Activated T-cell treated with anti-CD3 and anti-CD28 coated beads, Interleukin-2, amount 50 U/mL, for 24 hours (primary cell): ENCODE data around the gene S100A9.

ENCODE experiments used
- DNase-seq: peaks from one replicate; pipeline ENCODE4 v3.0.0-alpha.2; 2020
- H3K27ac Mint-ChIP-seq: 2 replicates; pipeline ENCODE4 v1.8.0; 2020; ENCODE audit warnings: mild to moderate bottlenecking, mixed read lengths
- H3K27me3 Mint-ChIP-seq: 2 replicates; pipeline ENCODE4 v1.8.0; 2020; ENCODE audit warnings: mixed read lengths
- H3K36me3 Mint-ChIP-seq: 2 replicates; pipeline ENCODE4 v1.8.0; 2020; ENCODE audit warnings: low read depth, mixed read lengths
- H3K4me1 Mint-ChIP-seq: 2 replicates; pipeline ENCODE4 v1.8.0; 2020; ENCODE audit warnings: low read depth, mixed read lengths
- H3K4me3 Mint-ChIP-seq: 2 replicates; pipeline ENCODE4 v1.8.0; 2020; ENCODE audit warnings: mild to moderate bottlenecking, moderate library complexity, mixed read lengths
- H3K9me3 Mint-ChIP-seq: 2 replicates; pipeline ENCODE4 v1.8.0; 2020; ENCODE audit warnings: mixed read lengths

Gene S100A9

GRCh38 chr1:153380711-153381110 is 23.1 kb downstream of the S100A9 start:
- Mint-ChIP-seq H3K4me3 (no peak overlapping the region), H3K27me3 (peaks cover 50% of the 10 kb centered on the region), H3K9me3 (peaks cover 16% of the 10 kb centered on the region), H3K36me3 (no peaks in the 10 kb centered on the region), H3K4me1 (no peaks in the 10 kb centered on the region), H3K27ac (no peak overlapping the region)
- DNase-seq = no peak

- Mint-ChIP-seq H3K27ac (no peak overlapping the region), H3K27me3 (peaks cover 19% of the 10 kb centered on the region), H3K36me3 (no peaks in the 10 kb centered on the region), H3K9me3 (peaks cover 16% of the 10 kb centered on the region), H3K4me3 (no peak overlapping the region), H3K4me1 (no peaks in the 10 kb centered on the region)
- DNase-seq = no peak
Observed at GRCh38 chr1:153384958-153385580, 27.4 kb downstream of the S100A9 start.

- H3K9me3 Mint-ChIP-seq = peaks cover 11% of the 10 kb centered on the region
- peaks cover 14% of the 10 kb centered on the region for H3K27me3 Mint-ChIP-seq
- no peak overlapping the region for H3K27ac Mint-ChIP-seq
- no peaks in the 10 kb centered on the region for H3K36me3 Mint-ChIP-seq
- no peaks in the 10 kb centered on the region for H3K4me1 Mint-ChIP-seq
- DNase-seq = no peak
- H3K4me3 Mint-ChIP-seq = no peak overlapping the region
Observed at GRCh38 chr1:153386500-153386901, 28.8 kb downstream of the S100A9 start.

GRCh38 chr1:153387001-153387400 is 29.3 kb downstream of the S100A9 start:
- H3K36me3 Mint-ChIP-seq = no peaks in the 10 kb centered on the region
- no peak overlapping the region for H3K27ac Mint-ChIP-seq

GRCh38 chr1:153387785-153388184 is 30.1 kb downstream of the S100A9 start:
- H3K27me3 Mint-ChIP-seq = peaks cover 3% of the 10 kb centered on the region

More at GRCh38 chr1:153387001-153387400, 29.3 kb downstream of the S100A9 start:
- Mint-ChIP-seq H3K27me3 (peaks cover 10% of the 10 kb centered on the region), H3K9me3 (peaks cover 8% of the 10 kb centered on the region), H3K4me3 (no peak overlapping the region), H3K4me1 (no peaks in the 10 kb centered on the region)
- DNase-seq = no peak

GRCh38 chr1:153389401-153389800 is 31.7 kb downstream of the S100A9 start:
- DNase-seq = no peak
- H3K4me1 Mint-ChIP-seq = no peaks in the 10 kb centered on the region
- H3K36me3 Mint-ChIP-seq = no peaks in the 10 kb centered on the region
- no peak overlapping the region for H3K27ac Mint-ChIP-seq
- peaks cover 7% of the 10 kb centered on the region for H3K27me3 Mint-ChIP-seq
- no peak overlapping the region for H3K4me3 Mint-ChIP-seq
- H3K9me3 Mint-ChIP-seq = no peaks in the 10 kb centered on the region

More at GRCh38 chr1:153387785-153388184, 30.1 kb downstream of the S100A9 start:
- Mint-ChIP-seq H3K27ac (no peak overlapping the region), H3K9me3 (no peaks in the 10 kb centered on the region), H3K36me3 (no peaks in the 10 kb centered on the region), H3K4me1 (no peaks in the 10 kb centered on the region), H3K4me3 (no peak overlapping the region)
- no peak for DNase-seq

GRCh38 chr1:153389973-153390879 is 32.6 kb downstream of the S100A9 start:
- Mint-ChIP-seq H3K27me3 (peaks cover 9% of the 10 kb centered on the region), H3K9me3 (no peaks in the 10 kb centered on the region), H3K36me3 (no peaks in the 10 kb centered on the region), H3K4me3 (no peak overlapping the region), H3K4me1 (no peaks in the 10 kb centered on the region), H3K27ac (no peak overlapping the region)
- DNase-seq = no peak

- peaks cover 12% of the 10 kb centered on the region for H3K27me3 Mint-ChIP-seq
- DNase-seq = no peak
- H3K36me3 Mint-ChIP-seq = no peaks in the 10 kb centered on the region
- no peak within 1 kb of the TSS for H3K27ac Mint-ChIP-seq
- no peak within 1 kb of the TSS for H3K4me3 Mint-ChIP-seq
- H3K4me1 Mint-ChIP-seq = no peaks in the 10 kb centered on the region
- no peaks in the 10 kb centered on the region for H3K9me3 Mint-ChIP-seq
Observed at GRCh38 chr1:153390938-153391710, 33.5 kb downstream of the S100A9 start, which contains the start of gene S100A8. Gene S100A8, minus strand, starts transcription at chr1:153391073. Its CDS starts 538 bp downstream, at chr1:153390535.

- peaks cover 12% of the 10 kb centered on the region for H3K27me3 Mint-ChIP-seq
- H3K4me1 Mint-ChIP-seq = no peaks in the 10 kb centered on the region
- no peak overlapping the region for H3K27ac Mint-ChIP-seq
- no peaks in the 10 kb centered on the region for H3K36me3 Mint-ChIP-seq
- H3K4me3 Mint-ChIP-seq = no peak overlapping the region
- DNase-seq = no peak
- H3K9me3 Mint-ChIP-seq = no peaks in the 10 kb centered on the region
Observed at GRCh38 chr1:153392258-153392657, 34.6 kb downstream of the S100A9 start.

- Mint-ChIP-seq H3K27ac (no peak overlapping the region), H3K27me3 (peaks cover 12% of the 10 kb centered on the region), H3K36me3 (no peaks in the 10 kb centered on the region), H3K9me3 (no peaks in the 10 kb centered on the region), H3K4me1 (no peaks in the 10 kb centered on the region), H3K4me3 (no peak overlapping the region)
- DNase-seq = no peak
Observed at GRCh38 chr1:153392822-153393221, 35.2 kb downstream of the S100A9 start.

GRCh38 chr1:153393926-153394325 is 36.3 kb downstream of the S100A9 start:
- H3K36me3 Mint-ChIP-seq = no peaks in the 10 kb centered on the region
- H3K9me3 Mint-ChIP-seq = no peaks in the 10 kb centered on the region
- DNase-seq = no peak
- no peaks in the 10 kb centered on the region for H3K4me1 Mint-ChIP-seq
- H3K27me3 Mint-ChIP-seq = peaks cover 17% of the 10 kb centered on the region
- H3K4me3 Mint-ChIP-seq = no peak overlapping the region
- H3K27ac Mint-ChIP-seq = no peak overlapping the region

- DNase-seq = no peak
- Mint-ChIP-seq H3K9me3 (no peaks in the 10 kb centered on the region), H3K27me3 (peaks cover 18% of the 10 kb centered on the region), H3K36me3 (no peaks in the 10 kb centered on the region), H3K4me1 (no peaks in the 10 kb centered on the region), H3K4me3 (no peak overlapping the region), H3K27ac (no peak overlapping the region)
Observed at GRCh38 chr1:153394391-153394790, 36.7 kb downstream of the S100A9 start.

GRCh38 chr1:153395136-153395685 is 37.6 kb downstream of the S100A9 start:
- Mint-ChIP-seq H3K4me3 (no peak overlapping the region), H3K27ac (no peak overlapping the region), H3K9me3 (no peaks in the 10 kb centered on the region), H3K4me1 (no peaks in the 10 kb centered on the region), H3K27me3 (peaks cover 18% of the 10 kb centered on the region), H3K36me3 (no peaks in the 10 kb centered on the region)
- no peak for DNase-seq

GRCh38 chr1:153395776-153396175 is 38.1 kb downstream of the S100A9 start:
- DNase-seq = no peak
- Mint-ChIP-seq H3K27me3 (peaks cover 18% of the 10 kb centered on the region), H3K27ac (no peak overlapping the region), H3K4me3 (no peak overlapping the region), H3K36me3 (no peaks in the 10 kb centered on the region), H3K4me1 (no peaks in the 10 kb centered on the region), H3K9me3 (no peaks in the 10 kb centered on the region)
